ENCODE results near the gene CNNM3.

DNA sequence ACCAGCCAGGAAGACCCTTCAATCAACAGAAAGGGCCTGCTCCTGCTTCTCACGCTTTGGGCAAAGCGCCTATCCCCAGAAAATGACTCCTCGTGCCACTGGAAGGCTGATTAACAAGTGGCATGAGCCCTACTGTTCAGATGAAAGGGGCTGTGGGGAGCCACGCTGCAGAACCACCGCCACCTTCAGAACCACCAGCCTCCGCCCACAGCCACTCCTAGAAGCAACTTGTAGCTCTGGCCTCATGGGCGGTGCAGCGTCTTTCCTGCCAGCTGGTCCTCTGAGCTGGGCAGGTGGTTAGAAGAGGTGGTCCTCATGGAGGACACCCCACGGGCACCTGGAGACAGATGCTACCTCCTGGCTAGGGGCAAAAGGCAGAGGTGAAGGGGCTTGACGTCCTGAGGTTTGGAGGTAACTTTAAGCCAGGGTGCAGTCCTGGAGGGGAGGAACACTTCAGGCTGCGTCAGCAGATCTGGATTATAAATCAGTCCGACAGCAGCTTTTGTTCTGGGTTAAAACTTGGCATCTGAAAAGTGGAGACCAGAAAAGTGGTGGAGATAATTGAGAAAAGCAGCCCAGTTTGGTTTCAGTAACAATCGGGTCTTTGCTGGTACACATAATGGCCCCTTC lies 54.7 kb downstream of the CNNM3 start:
- TF ChIP-seq, protein P1, sequence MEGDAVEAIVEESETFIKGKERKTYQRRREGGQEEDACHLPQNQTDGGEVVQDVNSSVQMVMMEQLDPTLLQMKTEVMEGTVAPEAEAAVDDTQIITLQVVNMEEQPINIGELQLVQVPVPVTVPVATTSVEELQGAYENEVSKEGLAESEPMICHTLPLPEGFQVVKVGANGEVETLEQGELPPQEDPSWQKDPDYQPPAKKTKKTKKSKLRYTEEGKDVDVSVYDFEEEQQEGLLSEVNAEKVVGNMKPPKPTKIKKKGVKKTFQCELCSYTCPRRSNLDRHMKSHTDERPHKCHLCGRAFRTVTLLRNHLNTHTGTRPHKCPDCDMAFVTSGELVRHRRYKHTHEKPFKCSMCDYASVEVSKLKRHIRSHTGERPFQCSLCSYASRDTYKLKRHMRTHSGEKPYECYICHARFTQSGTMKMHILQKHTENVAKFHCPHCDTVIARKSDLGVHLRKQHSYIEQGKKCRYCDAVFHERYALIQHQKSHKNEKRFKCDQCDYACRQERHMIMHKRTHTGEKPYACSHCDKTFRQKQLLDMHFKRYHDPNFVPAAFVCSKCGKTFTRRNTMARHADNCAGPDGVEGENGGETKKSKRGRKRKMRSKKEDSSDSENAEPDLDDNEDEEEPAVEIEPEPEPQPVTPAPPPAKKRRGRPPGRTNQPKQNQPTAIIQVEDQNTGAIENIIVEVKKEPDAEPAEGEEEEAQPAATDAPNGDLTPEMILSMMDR (conservative IDR thresholded peaks at IDR 0.05; ENCODE audit: low read length): no peak
- TF ChIP-seq EZH2phosphoT487 (IDR thresholded peaks at IDR 0.05; ENCODE audit: borderline replicate concordance, low read depth, low read length): no peak
